Frontal cortex (tissue), 4 donors: ENCODE measurements around the gene PSRC1. TPM values are rescaled to one million over a fixed set of nuclear protein-coding genes. Genes with fewer than 3 reads are reported as not detected.

Experiments used
- DNase-seq, 2 donors: peaks; one replicate each; pipeline ENCODE4 v3.0.0; 2012; ENCODE audit warnings: low spot score in 2 of 2
- FAIRE-seq: peaks from 2 replicates; lab custom pipeline; 2012; peaks lifted over from hg19 to GRCh38; lab: Jason Lieb, UNC
- total RNA-seq: library from RNA; depleted of rRNA; stranded (reverse); fragments of >200 nt; gene quantifications from one replicate; pipeline ENCODE4 v1.2.3, GENCODE V29; 2014
- donor health status: control.
- donor health status: control.
- donor health status: control.

Gene PSRC1
- total RNA-seq, 1 donor from 2014 or later, result 7.7 TPM

GRCh38 chr1:109262231-109263055, 20.5 kb downstream of the PSRC1 start:
- no peak for FAIRE-seq
- DNase-seq, result no peak

- DNase-seq (no peak), FAIRE-seq (no peak)
These were observed 21.4 kb downstream of the PSRC1 start for GRCh38 chr1:109261578-109261977.

GRCh38 chr1:109261006-109261405, 21.9 kb downstream of the PSRC1 start:
- FAIRE-seq (no peak), DNase-seq (no peak)

- FAIRE-seq (no peak), DNase-seq (no peak)
These were observed 23.0 kb downstream of the PSRC1 start for GRCh38 chr1:109259674-109260557.

GRCh38 chr1:109258481-109259466, 24.2 kb downstream of the PSRC1 start:
- FAIRE-seq (no peak), DNase-seq (no peak)

- FAIRE-seq, result no peak
- DNase-seq, result no peak
These were observed 25.1 kb downstream of the PSRC1 start for GRCh38 chr1:109257682-109258421.

- no peak for FAIRE-seq
- no peak for DNase-seq
These were observed 25.8 kb downstream of the PSRC1 start for GRCh38 chr1:109256971-109257681.

- FAIRE-seq (no peak), DNase-seq (peak in 1 of 2 donors; percentile 21)
These were observed 26.9 kb downstream of the PSRC1 start for GRCh38 chr1:109256085-109256484.

- peak in 1 of 2 donors; percentile 14 for DNase-seq
- FAIRE-seq, result no peak
These were observed 27.3 kb downstream of the PSRC1 start for GRCh38 chr1:109255678-109256077.

- DNase-seq, result peak in 1 of 2 donors; percentile 36
- no peak for FAIRE-seq
These were observed 27.8 kb downstream of the PSRC1 start for GRCh38 chr1:109255097-109255651.

GRCh38 chr1:109254621-109255096, 28.3 kb downstream of the PSRC1 start:
- peak in 1 of 2 donors; percentile 35 for DNase-seq
- FAIRE-seq, result no peak

GRCh38 chr1:109253803-109254620, 28.9 kb downstream of the PSRC1 start:
- FAIRE-seq, result no peak
- peak in 1 of 2 donors; percentile 71 for DNase-seq

GRCh38 chr1:109252893-109253802, 29.8 kb downstream of the PSRC1 start:
- DNase-seq (peak; percentile 89 to 92), FAIRE-seq (no peak)

- DNase-seq (peak in 1 of 2 donors; percentile 9), FAIRE-seq (no peak)
These were observed 30.6 kb downstream of the PSRC1 start for GRCh38 chr1:109252167-109252892.
